HS-5 (cell line): Measurements from ENCODE around the gene CFB.
"Not testable (repeated sequence)": the region's sequence is repeated elsewhere in the genome, so short reads cannot be mapped to it uniquely, and the experiment has no call there.

Source experiments
- DNase-seq: peaks from one replicate; pipeline ENCODE4 v3.0.0-alpha.2; 2012; ENCODE audit warnings: low read depth

The CFB gene

GRCh38 chr6:31945507-31946369 is at the start of gene CFB:
Gene CFB (plus strand): TSS chr6:31946095. CDS start chr6:31946222, 127 bp downstream.
- peak; percentile 81 for DNase-seq

- no peak for DNase-seq
Observed at GRCh38 chr6:31896493-31896855, 49.4 kb upstream of the CFB start.

GRCh38 chr6:31896856-31897611 is 48.9 kb upstream of the CFB start:
- no peak for DNase-seq

GRCh38 chr6:31897612-31898382 is 48.1 kb upstream of the CFB start, which contains the start of gene EHMT2:
Gene EHMT2 (minus strand): TSS chr6:31897698. CDS start chr6:31897677, 21 bp downstream.
- DNase-seq = peak; percentile 36

GRCh38 chr6:31898383-31899011 is 47.4 kb upstream of the CFB start:
- peak; percentile 32 for DNase-seq

GRCh38 chr6:31899215-31899614 is 46.7 kb upstream of the CFB start:
- DNase-seq = no peak

GRCh38 chr6:31899882-31900722 is 45.8 kb upstream of the CFB start:
- no peak for DNase-seq

- DNase-seq = no peak
Observed at GRCh38 chr6:31900917-31901414, 44.9 kb upstream of the CFB start.

GRCh38 chr6:31901415-31901952 is 44.4 kb upstream of the CFB start:
- no peak for DNase-seq

GRCh38 chr6:31901953-31902643 is 43.8 kb upstream of the CFB start, which contains the start of gene ZBTB12:
Gene ZBTB12 (minus strand): TSS chr6:31902086. CDS start chr6:31901305, 781 bp downstream.
- peak; percentile 85 for DNase-seq

- no peak for DNase-seq
Observed at GRCh38 chr6:31903957-31904356, 41.9 kb upstream of the CFB start.

- no peak for DNase-seq
Observed at GRCh38 chr6:31905041-31905440, 40.9 kb upstream of the CFB start.

- no peak for DNase-seq
Observed at GRCh38 chr6:31906122-31906521, 39.8 kb upstream of the CFB start.

- not testable (repeated sequence) for DNase-seq
Observed at GRCh38 chr6:31906727-31907126, 39.2 kb upstream of the CFB start.

GRCh38 chr6:31907158-31907813 is 38.6 kb upstream of the CFB start:
- peak; percentile 31 for DNase-seq

- DNase-seq = not testable (repeated sequence)
Observed at GRCh38 chr6:31908255-31908654, 37.6 kb upstream of the CFB start.

- no peak for DNase-seq
Observed at GRCh38 chr6:31908791-31909190, 37.1 kb upstream of the CFB start.

- not testable (repeated sequence) for DNase-seq
Observed at GRCh38 chr6:31909298-31909697, 36.6 kb upstream of the CFB start.
